ENCODE results near the gene SBF2.

DNA sequence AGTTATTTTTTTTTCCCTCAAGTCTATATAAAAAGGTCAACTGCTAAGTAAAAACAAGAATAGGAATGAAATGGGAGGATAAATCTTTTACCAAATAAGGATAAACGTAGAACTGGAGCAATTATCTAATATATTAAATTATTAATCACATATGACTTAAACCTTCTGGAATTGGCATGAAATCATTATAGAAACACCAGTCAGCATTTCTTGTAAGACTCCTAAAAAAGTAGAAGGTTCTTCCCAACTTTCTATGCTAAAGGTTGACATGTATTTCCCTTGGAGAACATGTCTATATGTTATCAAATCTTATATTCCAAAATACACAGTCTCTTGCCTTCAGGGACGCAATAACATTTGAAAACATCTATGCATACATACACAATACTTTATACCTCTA lies 143.2 kb downstream of the SBF2 start:
- no peak for TF ChIP-seq CTCF (IDR thresholded peaks at IDR 0.05; ENCODE audit: poor library complexity, severe bottlenecking)
- no peak for TF ChIP-seq REST (IDR thresholded peaks at IDR 0.05; ENCODE audit: borderline replicate concordance)
- TF ChIP-seq POLR2AphosphoS5 (IDR thresholded peaks at IDR 0.05) = no peak
